Globus pallidus (tissue), 1 donor: ENCODE data around the gene FANCI.

Source experiments
- DNase-seq: peaks from one replicate; pipeline ENCODE4 v3.0.0-alpha.2; 2015; ENCODE audit warnings: low spot score

FANCI gene

GRCh38 chr15:89243691-89244573 lies at the start of gene FANCI:
Gene FANCI, plus strand, starts transcription at chr15:89243979. Its CDS starts 3,669 bp downstream, at chr15:89247648.
- peak; percentile 88 for DNase-seq

GRCh38 chr15:89194608-89195007 lies 49.2 kb upstream of the FANCI start:
- DNase-seq = no peak

- DNase-seq = no peak
Measured at GRCh38 chr15:89195836-89196235, 47.9 kb upstream of the FANCI start.

- no peak for DNase-seq
Measured at GRCh38 chr15:89196241-89196640, 47.5 kb upstream of the FANCI start.

- no peak for DNase-seq
Measured at GRCh38 chr15:89196994-89197393, 46.8 kb upstream of the FANCI start.

GRCh38 chr15:89197503-89197971 lies 46.2 kb upstream of the FANCI start:
- DNase-seq = peak; percentile 96

- no peak for DNase-seq
Measured at GRCh38 chr15:89198196-89198595, 45.6 kb upstream of the FANCI start.

- peak; percentile 93 for DNase-seq
Measured at GRCh38 chr15:89198934-89199333, 44.8 kb upstream of the FANCI start.

GRCh38 chr15:89199746-89200145 lies 44.0 kb upstream of the FANCI start:
- peak; percentile 70 for DNase-seq

- no peak for DNase-seq
Measured at GRCh38 chr15:89200182-89200581, 43.6 kb upstream of the FANCI start.

GRCh38 chr15:89201465-89202005 lies 42.2 kb upstream of the FANCI start:
- no peak for DNase-seq

GRCh38 chr15:89203705-89204273 lies 40.0 kb upstream of the FANCI start:
- no peak for DNase-seq

- DNase-seq = no peak
Measured at GRCh38 chr15:89205991-89206585, 37.7 kb upstream of the FANCI start.

GRCh38 chr15:89206908-89207331 lies 36.9 kb upstream of the FANCI start:
- DNase-seq = peak; percentile 74

GRCh38 chr15:89208256-89208655 lies 35.5 kb upstream of the FANCI start:
- no peak for DNase-seq

GRCh38 chr15:89209057-89209456 lies 34.7 kb upstream of the FANCI start:
- no peak for DNase-seq

GRCh38 chr15:89211678-89212170 lies 32.1 kb upstream of the FANCI start:
- no peak for DNase-seq

GRCh38 chr15:89215627-89216026 lies 28.2 kb upstream of the FANCI start:
- DNase-seq = no peak

- DNase-seq = no peak
Measured at GRCh38 chr15:89217031-89217430, 26.7 kb upstream of the FANCI start.

- DNase-seq = no peak
Measured at GRCh38 chr15:89217686-89218376, 25.9 kb upstream of the FANCI start.

GRCh38 chr15:89218531-89218930 lies 25.2 kb upstream of the FANCI start:
- DNase-seq = no peak

- peak; percentile 52 for DNase-seq
Measured at GRCh38 chr15:89221543-89221942, 22.2 kb upstream of the FANCI start, which contains the start of gene RLBP1. Gene RLBP1, minus strand, starts transcription at chr15:89221579. Its CDS starts 2,604 bp downstream, at chr15:89218975.
